RWPE1 (cell line): ENCODE measurements around the gene PLA2G4D.
A peak's percentile ranks its signal among the peaks of the same experiment; 100 is the strongest.
"Not testable (repeated sequence)": the region's sequence is repeated elsewhere in the genome, so short reads cannot be mapped to it uniquely, and the experiment has no call there.

Experiments
- CTCF ChIA-PET: fragments of 350-600 bp; sonication (Branson Sonifier 250); formaldehyde crosslinking; extraction: SDS; loops from one replicate; lab custom pipeline; 2021; lab: Yijun Ruan, JAX
- POLR2A ChIA-PET: fragments of 400-600 bp; formaldehyde crosslinking; extraction: SDS; loops from one replicate; lab custom pipeline; 2020; ENCODE audit warnings: antibody characterized with exemption; ENCODE audit not compliant: low non-redundant PET; lab: Yijun Ruan, JAX
- DNase-seq: peaks from one replicate; pipeline ENCODE4 v3.0.0; 2012; ENCODE audit warnings: low spot score
- H3K27ac ChIP-seq: fragments of 450-650 bp; 2 replicates; pipeline ENCODE4 v1.5.1; 2017
- CTCF ChIP-seq: fragments of 450-650 bp; conservative IDR thresholded peaks from 2 replicates; pipeline ENCODE4 v1.5.1; 2017; ENCODE audit warnings: low read depth, mild to moderate bottlenecking

Gene PLA2G4D

DNA sequence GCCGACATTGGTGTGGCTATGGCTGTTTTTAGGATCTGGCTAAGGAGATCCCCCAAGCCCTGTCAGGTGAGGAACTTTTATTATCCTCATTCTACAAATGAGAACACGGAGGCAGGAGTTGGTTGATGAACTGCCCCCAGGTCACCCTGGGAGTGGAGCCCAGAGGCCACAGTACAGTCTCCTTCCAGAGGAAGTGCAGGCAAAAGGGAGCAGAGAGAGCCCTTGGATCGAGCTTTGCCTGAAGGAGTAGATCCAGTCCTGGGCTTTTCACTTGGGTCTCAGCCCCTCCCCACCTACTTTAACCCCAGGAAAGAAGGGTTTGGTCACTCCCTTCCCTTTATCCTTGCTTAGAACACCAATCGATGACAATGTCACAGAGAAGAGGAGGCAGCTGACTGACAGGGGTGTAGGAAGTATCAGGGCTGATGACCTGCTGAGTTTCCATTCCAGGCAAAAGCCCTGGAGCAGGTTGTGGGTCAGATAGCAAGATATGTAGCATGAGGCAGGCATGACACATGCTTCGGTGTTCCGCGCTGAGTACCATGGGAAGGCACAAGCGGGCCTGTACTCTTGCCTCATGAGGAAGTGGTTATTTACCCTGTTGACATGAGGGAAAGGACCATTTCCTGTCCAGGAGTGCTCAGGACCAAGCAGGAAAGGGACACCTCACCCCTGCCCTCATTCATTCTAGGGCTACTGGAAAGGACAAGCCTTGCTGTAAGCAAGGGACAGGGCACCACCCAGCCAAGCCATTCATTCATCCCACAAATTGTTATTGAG lies 5.8 kb upstream of the PLA2G4D start:
- DNase-seq = no peak
- H3K27ac ChIP-seq = no peak overlapping the region
- ChIA-PET POLR2A (no interaction called here), CTCF (interaction anchor here (0.6 kb wide), 1 partner anchor 560 kb away, joined by 3 read pairs; no protein-coding TSS in a partner anchor)
- no peak for TF ChIP-seq CTCF

DNA sequence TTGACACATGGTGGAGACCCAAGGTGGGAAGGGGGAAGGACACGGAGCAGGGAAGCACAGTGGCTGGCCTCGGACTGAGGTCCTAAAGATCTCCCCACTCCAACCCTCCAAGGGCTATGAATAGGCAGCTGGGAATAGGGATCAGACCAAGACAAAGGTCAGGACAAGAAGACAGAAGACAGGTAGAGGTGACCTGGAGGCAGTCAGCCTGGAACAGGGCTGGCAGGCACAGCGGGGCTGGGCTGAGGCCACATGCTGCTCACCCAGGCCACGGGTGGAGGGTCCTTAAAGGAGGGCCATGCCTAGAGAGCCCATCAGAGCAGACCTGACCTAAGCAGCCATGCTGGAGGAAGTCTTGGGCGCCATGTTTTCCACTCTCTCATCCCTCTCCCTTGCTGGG lies 2.7 kb upstream of the PLA2G4D start:
- ChIA-PET CTCF (interaction anchor here (4.4 kb wide), 1 partner anchor 13 kb away, joined by 24 read pairs; no protein-coding TSS in a partner anchor), POLR2A (no interaction called here)
- DNase-seq = no peak
- no peak overlapping the region for H3K27ac ChIP-seq
- TF ChIP-seq CTCF = no peak

DNA sequence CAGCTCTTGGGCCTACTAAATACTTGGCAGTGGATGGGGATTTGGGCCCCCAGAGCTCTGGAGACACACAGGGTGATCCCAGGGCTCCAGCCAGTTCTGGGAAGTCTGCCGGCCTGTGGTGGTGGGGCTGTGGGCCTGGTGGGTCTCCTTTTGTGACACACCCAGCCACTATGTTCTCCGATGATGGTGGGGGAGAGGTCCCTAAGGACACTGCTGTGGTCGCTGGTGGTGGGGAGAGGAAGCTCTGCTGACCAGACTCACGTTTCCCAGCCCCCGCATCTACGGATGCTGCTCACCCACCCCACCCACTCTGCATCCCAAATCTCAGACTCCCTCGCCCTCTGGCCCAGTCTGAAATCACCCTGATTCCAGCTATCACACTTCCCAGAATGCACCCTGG lies 396 bp downstream of the PLA2G4D start:
- no peak for DNase-seq
- TF ChIP-seq CTCF = no peak
- H3K27ac ChIP-seq = peak overlapping the region; percentile 52; the same call in 1 of the 2 replicates
- CTCF ChIA-PET = interaction anchor here (0.7 to 4.4 kb wide), 4 partner anchors 8 to 80 kb away, joined by 3 to 24 read pairs (median 8); no protein-coding TSS in a partner anchor
- POLR2A ChIA-PET = no interaction called here

DNA sequence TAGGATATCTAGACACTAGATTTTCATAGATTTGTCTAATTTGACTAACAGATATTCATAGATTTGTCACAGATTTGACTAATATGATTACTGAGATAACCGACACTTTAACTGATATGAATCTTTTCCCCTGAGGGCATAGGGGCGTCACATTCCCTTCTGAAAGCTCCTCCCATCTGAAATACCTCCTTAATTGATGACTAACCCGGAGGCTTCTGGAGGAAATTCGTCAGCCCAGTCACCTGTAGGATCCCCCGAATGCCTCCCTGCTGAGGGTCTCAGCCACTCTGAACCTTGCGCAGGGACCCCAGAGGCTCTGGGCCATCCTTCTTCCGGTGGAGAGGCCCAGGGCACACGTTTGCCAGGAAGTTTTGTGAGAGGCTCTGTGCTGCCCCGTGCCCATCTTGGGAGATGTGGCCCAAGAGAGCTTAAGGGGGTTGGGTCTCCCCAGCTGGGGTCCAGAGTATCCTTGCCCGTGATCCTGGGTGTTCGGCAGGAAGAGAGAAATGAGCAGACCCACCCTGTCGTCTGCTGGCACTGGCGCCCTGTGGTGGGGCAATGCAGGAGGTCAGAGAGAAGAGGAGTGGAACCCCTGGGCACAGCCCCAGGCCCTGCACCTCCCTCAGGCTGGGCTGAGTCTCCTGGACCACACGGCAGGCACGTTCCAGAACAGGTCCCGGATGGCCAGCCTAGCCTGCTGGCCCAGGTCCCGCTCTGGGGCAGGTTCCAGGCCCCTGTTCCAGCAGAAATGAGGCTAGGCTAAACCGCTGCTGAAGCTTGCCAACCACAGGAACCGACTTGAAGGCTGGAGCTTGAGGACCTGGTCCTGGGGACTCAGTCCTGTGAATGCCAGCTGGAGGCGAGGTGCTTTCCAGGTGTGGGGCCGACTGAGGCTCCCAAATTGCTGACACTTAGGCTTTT lies 1.7 kb downstream of the PLA2G4D start:
- H3K27ac ChIP-seq = peak overlapping the region; percentile 52
- no peak for TF ChIP-seq CTCF
- peak; percentile 84 for DNase-seq
- ChIA-PET CTCF (interaction anchor here (0.6 to 1.6 kb wide), 4 partner anchors 32 to 1555 kb away, joined by 3 to 5 read pairs (median 3); no protein-coding TSS in a partner anchor), POLR2A (no interaction called here)

DNA sequence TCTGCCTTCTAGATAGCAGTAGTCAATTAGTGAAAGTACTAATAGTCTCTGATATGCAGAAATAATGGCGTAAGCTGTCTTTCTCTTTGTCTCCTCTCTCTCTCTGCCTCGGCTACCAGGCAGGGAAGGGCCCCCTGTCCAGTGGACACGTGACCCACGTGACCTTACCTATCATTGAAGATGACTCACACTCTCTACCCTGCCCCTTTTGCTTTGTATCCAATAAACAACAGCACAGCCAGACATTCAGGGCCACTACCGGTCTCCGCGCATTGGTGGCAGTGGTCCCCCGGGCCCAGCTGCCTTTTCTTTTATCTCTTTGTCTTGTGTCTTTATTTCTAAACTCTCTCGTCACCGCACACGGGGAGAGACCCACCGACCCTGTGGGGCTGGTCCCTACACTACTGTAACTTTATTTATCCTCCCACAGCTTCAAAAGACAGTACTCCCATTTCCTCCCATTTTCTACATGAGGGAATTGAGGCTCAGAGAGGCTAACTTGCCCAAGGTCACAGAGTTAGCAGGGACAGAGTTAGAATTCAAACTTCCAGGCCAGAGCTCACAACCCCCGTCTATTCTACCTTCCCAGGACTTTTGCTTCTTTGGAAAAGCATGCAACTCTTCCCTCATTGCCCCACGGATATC lies 2.5 kb downstream of the PLA2G4D start:
- DNase-seq, POLR2A ChIA-PET, H3K27ac ChIP-seq: not testable (repeated sequence)
- CTCF ChIA-PET = interaction anchor here (0.9 to 1.6 kb wide), 3 partner anchors 32 to 46 kb away, joined by 3 to 5 read pairs (median 3); no protein-coding TSS in a partner anchor

DNA sequence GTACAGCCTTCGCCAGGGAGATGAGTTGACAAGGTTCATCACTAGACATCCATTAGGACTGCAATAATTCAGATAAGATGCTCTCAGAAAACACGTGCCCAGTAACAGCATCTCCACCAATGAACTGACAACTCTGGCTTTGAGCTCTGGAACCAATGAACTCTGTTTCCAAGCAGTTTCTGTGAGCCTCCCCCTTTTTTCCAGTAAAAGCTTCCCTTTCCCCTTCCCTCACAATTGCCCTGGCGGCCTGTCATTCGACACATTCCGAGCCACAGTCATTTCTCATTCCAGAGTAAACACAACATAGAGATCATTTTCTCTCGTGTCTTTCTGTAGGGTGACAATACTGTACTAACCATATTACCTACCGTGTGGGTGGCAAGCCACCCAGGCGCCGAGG lies 3.6 kb downstream of the PLA2G4D start:
- POLR2A ChIA-PET = no interaction called here
- no peak overlapping the region for H3K27ac ChIP-seq
- no peak for DNase-seq
- no peak for TF ChIP-seq CTCF
- CTCF ChIA-PET = interaction anchor here (1.1 kb wide), 1 partner anchor 101 kb away, joined by 3 read pairs; no protein-coding TSS in a partner anchor
